RKO (cell line): ENCODE results near the gene MYO1H.
A peak's percentile ranks its signal among the peaks of the same experiment; 100 is the strongest.

Source experiments
- DNase-seq: peaks from one replicate; pipeline ENCODE4 v3.0.0-alpha.2; 2016; ENCODE audit warnings: low spot score

The MYO1H gene

GRCh38 chr12:109475121-109475520 lies 127.4 kb downstream of the MYO1H start:
- DNase-seq = no peak

DNA sequence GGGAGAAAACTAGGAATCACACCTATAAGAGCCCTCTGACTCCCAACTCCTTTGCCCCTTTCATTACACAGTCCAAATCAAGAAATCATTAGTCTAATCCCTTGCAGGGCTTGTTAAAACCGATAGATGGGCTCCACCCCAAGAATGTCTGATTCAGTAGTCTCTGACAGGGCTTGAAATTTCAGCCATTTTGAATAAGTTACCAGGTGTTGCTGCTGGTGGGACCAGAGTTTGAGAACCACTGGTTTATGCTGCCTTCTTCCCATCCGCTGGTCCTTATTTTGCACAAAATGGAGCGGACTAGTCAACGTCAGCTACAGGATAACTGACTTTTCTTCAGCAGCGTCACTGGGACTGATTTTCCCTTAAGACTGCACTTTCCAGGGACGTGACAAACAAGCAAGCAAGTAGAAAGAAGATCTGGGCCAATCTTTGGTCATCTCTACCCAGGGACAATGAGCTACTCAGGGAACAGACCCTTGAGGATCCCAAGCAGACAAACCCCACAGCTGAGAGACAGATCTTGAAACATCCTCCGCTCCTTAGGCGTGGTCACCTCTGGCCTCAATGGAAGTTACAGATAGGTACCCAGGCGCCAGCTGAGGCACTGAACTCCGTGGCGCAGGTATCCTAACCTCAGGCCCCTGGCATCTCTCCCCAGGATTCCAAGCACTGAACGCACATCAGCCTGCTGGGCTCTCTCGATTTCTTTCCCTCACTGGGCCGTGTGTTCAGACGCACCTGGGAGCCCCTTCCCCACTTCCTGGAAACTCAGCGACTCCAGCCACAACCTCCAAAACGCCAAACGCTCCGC lies 128.5 kb downstream of the MYO1H start:
- DNase-seq = peak; percentile 22

GRCh38 chr12:109476807-109477184 lies 129.1 kb downstream of the MYO1H start:
- no peak for DNase-seq

DNA sequence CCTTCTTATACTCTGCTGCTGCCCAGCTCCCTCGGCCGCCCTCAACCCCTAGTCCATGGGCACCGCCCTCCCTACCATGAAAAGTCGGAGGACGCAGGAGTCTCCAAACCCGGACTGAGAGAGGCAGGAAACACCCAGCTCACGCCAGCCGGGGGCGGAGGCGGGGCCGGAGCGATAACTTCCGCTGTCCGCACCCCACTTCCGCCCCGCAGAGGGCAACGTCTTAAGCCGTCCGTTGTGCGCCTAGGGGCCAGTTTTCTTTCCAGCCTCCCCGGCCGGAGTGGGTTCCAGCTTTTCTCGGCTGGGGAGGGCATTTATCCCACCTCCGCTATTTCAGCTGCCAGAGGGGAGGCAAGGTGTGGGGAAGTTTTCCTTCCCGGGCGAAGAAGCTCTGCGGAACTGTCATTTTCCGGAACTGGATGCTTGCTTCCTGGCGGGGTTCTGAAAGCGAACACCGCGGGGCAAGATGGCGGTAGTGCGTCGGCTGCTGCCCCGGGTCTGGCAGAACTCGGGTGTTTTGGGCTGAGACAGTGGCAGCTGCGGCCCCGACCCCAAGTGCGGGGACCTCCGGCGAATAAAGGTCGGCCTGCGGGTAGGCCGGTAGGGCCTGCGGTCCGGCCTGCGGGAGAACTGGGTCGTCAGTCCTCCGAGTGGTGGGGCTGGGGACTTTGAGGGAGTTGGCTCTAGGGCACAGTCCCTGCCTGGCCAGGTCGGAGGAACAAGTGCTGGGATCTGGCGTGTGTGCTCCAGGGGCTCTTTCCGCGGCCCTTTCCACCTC lies 129.7 kb downstream of the MYO1H start, which contains the start of the genes KCTD10 and UBE3B:
Gene KCTD10 (minus strand): TSS at position 116 of the 778 bp plus-strand sequence. CDS start 38 bp downstream, at position 78.
Gene UBE3B (plus strand): TSS at position 450 of the 778 bp plus-strand sequence. CDS start 5,918 bp downstream, outside the sequence.
- peak; percentile 89 for DNase-seq

- peak; percentile 6 for DNase-seq
Measured at GRCh38 chr12:109477963-109478315, 130.2 kb downstream of the MYO1H start.

DNA sequence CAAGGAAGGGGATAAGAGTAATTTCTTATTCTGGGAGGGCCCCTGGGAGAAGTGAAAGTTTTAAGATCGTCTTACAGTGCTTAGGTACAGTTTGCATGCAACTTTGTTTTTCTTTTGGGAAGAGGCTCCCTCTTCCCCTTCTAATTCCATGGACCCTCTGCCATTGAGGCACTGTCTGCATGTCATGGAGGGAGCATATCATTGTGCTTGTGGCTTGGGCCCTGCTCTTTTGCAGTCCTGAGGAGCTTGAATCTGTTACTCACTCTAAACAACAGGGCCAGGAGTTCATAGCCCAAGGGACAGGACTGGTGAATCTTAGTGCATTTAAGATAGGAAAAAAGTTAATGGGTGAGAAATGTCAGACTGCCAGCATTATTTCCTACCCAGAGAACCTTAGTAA lies 132.1 kb downstream of the MYO1H start:
- DNase-seq = no peak

DNA sequence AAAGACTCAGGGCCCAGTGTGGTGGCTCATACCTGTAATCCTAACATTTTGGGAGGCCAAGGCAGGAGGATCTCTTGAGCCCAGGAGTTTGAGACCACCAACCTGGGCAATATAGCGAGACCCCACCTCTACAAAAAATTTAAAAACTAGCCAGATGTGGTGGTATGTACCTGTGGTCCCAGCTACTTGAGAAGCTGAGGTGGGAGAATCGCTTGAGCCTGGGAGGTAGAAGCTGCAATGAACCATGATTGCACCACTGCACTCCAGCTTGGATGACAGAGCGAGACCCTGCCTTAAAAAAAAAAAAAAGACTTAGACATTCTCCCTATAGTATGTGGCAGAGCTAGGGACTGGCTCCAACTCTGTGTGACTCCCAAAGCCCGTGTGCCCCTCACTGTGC lies 132.7 kb downstream of the MYO1H start:
- no peak for DNase-seq

- no peak for DNase-seq
Measured at GRCh38 chr12:109481863-109482262, 134.2 kb downstream of the MYO1H start.

- DNase-seq = no peak
Measured at GRCh38 chr12:109482491-109482890, 134.8 kb downstream of the MYO1H start.

GRCh38 chr12:109482894-109483293 lies 135.2 kb downstream of the MYO1H start:
- DNase-seq = no peak

- no peak for DNase-seq
Measured at GRCh38 chr12:109483346-109483745, 135.6 kb downstream of the MYO1H start.

GRCh38 chr12:109485201-109485600 lies 137.5 kb downstream of the MYO1H start:
- DNase-seq = no peak

GRCh38 chr12:109487181-109488050 lies 139.7 kb downstream of the MYO1H start:
- DNase-seq = no peak

DNA sequence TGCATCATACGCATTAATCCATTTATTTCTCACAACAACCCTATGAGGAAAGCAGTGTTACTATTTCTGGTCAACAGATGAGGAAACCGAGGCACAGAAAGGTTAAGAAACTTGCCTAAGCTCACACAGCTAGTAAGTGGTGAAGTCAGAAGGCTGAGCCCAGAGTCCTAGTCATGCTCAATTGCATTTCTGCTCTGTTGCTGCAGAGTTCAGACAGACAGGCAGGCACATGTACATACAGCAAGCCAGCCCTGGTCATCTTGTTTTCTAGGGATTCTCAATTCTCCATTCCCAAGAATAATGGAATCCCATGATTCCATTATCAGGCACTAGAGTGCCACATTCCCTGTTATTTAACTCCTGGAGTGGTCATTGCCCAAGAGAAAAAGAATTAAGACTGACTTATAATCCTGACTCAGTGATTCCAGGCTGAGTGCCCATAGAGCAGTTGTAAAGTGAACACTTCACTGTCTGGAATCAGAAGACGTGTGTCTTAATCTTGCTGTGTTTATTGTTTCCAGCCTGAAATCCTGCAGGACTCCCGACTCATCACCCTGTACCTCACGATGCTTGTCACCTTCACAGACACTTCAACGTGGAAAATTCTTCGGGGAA lies 140.5 kb downstream of the MYO1H start:
- DNase-seq = no peak

GRCh38 chr12:109489016-109489954 lies 141.6 kb downstream of the MYO1H start:
- DNase-seq = no peak

GRCh38 chr12:109489955-109490565 lies 142.4 kb downstream of the MYO1H start:
- DNase-seq = no peak

DNA sequence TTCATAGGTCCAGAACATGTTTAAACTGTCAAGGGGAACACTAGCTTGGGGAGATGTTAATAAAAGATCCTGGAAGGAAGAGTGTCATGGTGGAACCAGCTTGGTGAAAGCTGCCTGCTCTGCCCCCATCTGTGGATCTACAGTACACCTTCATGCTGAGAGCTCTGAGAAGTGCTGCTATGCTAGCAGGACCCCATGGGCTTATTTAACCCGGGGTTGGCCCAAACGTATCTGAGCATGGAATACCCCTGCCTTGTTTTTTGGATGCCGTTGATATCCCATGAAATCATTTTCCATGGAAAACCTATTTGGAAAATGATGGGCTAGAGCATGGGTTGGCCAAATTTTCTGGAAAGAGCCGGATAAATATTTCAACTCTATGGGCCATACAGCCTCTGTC lies 144.0 kb downstream of the MYO1H start:
- DNase-seq = no peak

- no peak for DNase-seq
Measured at GRCh38 chr12:109492371-109492770, 144.7 kb downstream of the MYO1H start.

DNA sequence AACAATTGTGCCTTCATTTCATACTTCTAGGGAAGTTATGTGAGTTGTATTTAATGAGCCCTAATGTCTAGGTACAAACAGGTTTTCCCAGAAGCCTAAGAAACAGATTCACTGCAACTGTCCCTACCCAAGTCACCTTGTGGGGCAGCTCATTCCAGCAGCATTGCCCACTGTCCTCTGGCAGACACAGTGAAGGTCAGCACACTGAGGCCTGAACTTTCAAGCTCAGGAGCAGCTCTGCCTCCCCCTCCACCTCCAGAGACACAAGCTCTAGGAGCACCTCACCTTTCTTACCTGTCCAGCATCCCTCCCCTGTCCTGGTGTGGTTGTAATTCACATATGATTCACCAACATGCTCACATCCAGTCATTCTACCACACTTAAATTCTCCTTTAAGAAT lies 145.4 kb downstream of the MYO1H start:
- no peak for DNase-seq

DNA sequence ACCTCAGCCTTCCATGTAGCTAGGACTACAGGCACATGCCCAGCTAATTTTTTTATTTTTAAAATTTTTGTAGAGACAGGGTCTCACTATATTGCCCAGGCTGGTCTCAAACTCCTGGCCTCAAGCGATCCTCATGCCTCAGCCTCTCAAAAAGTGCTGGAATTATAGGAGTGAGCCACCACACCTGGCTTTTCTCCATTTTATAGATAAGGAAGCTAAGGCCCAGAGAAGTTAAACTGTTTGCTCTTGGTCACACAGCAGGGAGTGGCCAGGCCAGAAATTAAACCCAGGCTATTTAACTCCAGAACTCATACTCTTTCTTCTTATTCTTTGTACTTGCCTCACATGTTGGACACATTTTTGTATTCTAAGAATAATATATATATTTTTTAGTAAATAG lies 146.2 kb downstream of the MYO1H start:
- DNase-seq = no peak
